Mucosa of descending colon (tissue), 3 donors: ENCODE measurements around the gene ZNF354B. TPM values are rescaled to one million over a fixed set of nuclear protein-coding genes. Genes with fewer than 3 reads are reported as not detected.

Experiments
- ATAC-seq: fragments of 200-7000 bp; cut with Tn5 transposase; one replicate; pipeline ENCODE4 v1.9.1; 2020; ENCODE audit warnings: mild to moderate bottlenecking, moderate library complexity
- DNase-seq, 3 donors: peaks; one replicate each; pipeline ENCODE4 v3.0.0-alpha.2; 2020
- H3K36me3 ChIP-seq: fragments of 200-600 bp; one replicate; pipeline ENCODE4 v1.8.0; 2021; ENCODE audit warnings: low read depth, mild to moderate bottlenecking
- H3K4me1 ChIP-seq: fragments of 200-600 bp; one replicate; pipeline ENCODE4 v1.8.0; 2021; ENCODE audit warnings: low read depth, mild to moderate bottlenecking
- H3K4me3 ChIP-seq: fragments of 200-600 bp; one replicate; pipeline ENCODE4 v1.8.0; 2021; ENCODE audit warnings: mild to moderate bottlenecking
- H3K9me3 ChIP-seq: fragments of 200-600 bp; one replicate; pipeline ENCODE4 v1.8.0; 2021; ENCODE audit warnings: mild to moderate bottlenecking
- CTCF ChIP-seq: fragments of 200-600 bp; IDR thresholded peaks from one replicate; pipeline ENCODE4 v1.8.0; 2022; ENCODE audit warnings: antibody characterized with exemption, mild to moderate bottlenecking
- intact Hi-C, 2 donors: fragments of 100-400 bp; cut with DNase I in 1 of 2; cut with micrococcal nuclease in 1 of 2; formaldehyde crosslinking; loops; one replicate each; pipeline versions ENCODE4 v1.11.0 to v1.11.1; 2022; cut with DNase I, micrococcal nuclease
- long read RNA-seq, 2 donors: library from polyadenylated mRNA; unstranded; transcript quantifications; one replicate each; pipeline ENCODE4 v2.0.0, GENCODE V29; 2019 to 2021
- total RNA-seq, 3 donors: library from RNA; stranded (reverse); fragmentation: NEBNext Ultra II Directional in 2 of 3; extraction: Animal tissue kit (Norgen Biotek cat#: 25700) in 2 of 3; gene quantifications; one replicate each; pipeline versions ENCODE4 v1.2.1 to v1.2.4, GENCODE V29; 2021 to 2023
- donor health status: DM: no; HTN: no; CAD: no; lungs with moderate emphysema.
- donor health status: DM: no; HTN: no; CAD: no.
- donor health status: DM: no; HTN: yes; CAD: no.

The ZNF354B gene
- total RNA-seq, result 10 to 100 TPM in 2 of 3 donors, 1 to 10 TPM in 1; 8.3 to 20.2 (median 13.7) TPM
- long read RNA-seq, donor 1, transcript ZNF354B-202 (4 exons, 763 nt), result major isoform, 7 of 21 reads
- long read RNA-seq, donor 1, partial matches to known transcripts, result 3 of 21 reads
- long read RNA-seq, donor 1, other reads (novel, unspliced or antisense), result 9 of 21 reads
- long read RNA-seq, donor 2, partial matches to known transcripts, result 0 of 1 reads
- long read RNA-seq, donor 2, other reads (novel, unspliced or antisense), result 0 of 1 reads

- Histone ChIP-seq H3K9me3 (no peaks in the 10 kb centered on the region), H3K36me3 (no peaks in the 10 kb centered on the region), H3K4me3 (peak within 1 kb of the TSS; percentile 90), H3K4me1 (no peaks in the 10 kb centered on the region)
- no peak for TF ChIP-seq CTCF
- DNase-seq, result peak; percentile 91 to 92 (median 91)
- intact Hi-C loops, result loop anchor here in 1 of 2 donors (10.0 kb wide), 1 partner anchor 125 kb away; the partner anchor contains the start of gene ZNF354A
- ATAC-seq, result peak; percentile 98
Measured at GRCh38 chr5:178859625-178860521, at the start of gene ZNF354B. Gene ZNF354B, plus strand, starts transcription at chr5:178859953. Its CDS starts 1,095 bp downstream, at chr5:178861048.

GRCh38 chr5:178817506-178817905 lies 42.2 kb upstream of the ZNF354B start:
- intact Hi-C loops, result no loop called here
- H3K36me3 ChIP-seq, result no peaks in the 10 kb centered on the region

GRCh38 chr5:178818094-178818493 lies 41.7 kb upstream of the ZNF354B start:
- ATAC-seq (no peak), DNase-seq (no peak)
- no peak for TF ChIP-seq CTCF
- intact Hi-C loops, result no loop called here
- no peaks in the 10 kb centered on the region for H3K4me1 ChIP-seq
- H3K4me3 ChIP-seq, result no peak overlapping the region
- H3K9me3 ChIP-seq, result no peaks in the 10 kb centered on the region
- H3K36me3 ChIP-seq, result no peaks in the 10 kb centered on the region

More at GRCh38 chr5:178817506-178817905, 42.2 kb upstream of the ZNF354B start:
- TF ChIP-seq CTCF, result no peak
- ATAC-seq (no peak), DNase-seq (no peak)
- no peaks in the 10 kb centered on the region for H3K4me1 ChIP-seq
- no peaks in the 10 kb centered on the region for H3K9me3 ChIP-seq
- no peak overlapping the region for H3K4me3 ChIP-seq

- H3K36me3 ChIP-seq, result no peaks in the 10 kb centered on the region
- no peaks in the 10 kb centered on the region for H3K9me3 ChIP-seq
- no peak for DNase-seq
- TF ChIP-seq CTCF, result no peak
- H3K4me1 ChIP-seq, result no peaks in the 10 kb centered on the region
- intact Hi-C loops, result no loop called here
- no peak for ATAC-seq
- H3K4me3 ChIP-seq, result no peak overlapping the region
Measured at GRCh38 chr5:178820001-178820400, 39.8 kb upstream of the ZNF354B start.

- intact Hi-C loops, result no loop called here
- Histone ChIP-seq H3K36me3 (no peaks in the 10 kb centered on the region), H3K4me3 (no peak overlapping the region), H3K9me3 (no peaks in the 10 kb centered on the region), H3K4me1 (no peaks in the 10 kb centered on the region)
- no peak for ATAC-seq
- DNase-seq, result no peak
- TF ChIP-seq CTCF, result no peak
Measured at GRCh38 chr5:178825444-178825843, 34.3 kb upstream of the ZNF354B start.
